NCI-H510A (cell line): ENCODE results near the gene ZNF354C.

ENCODE experiments used
- DNase-seq: peaks from one replicate; lab custom pipeline; 2025; lab: John Stamatoyannopoulos, UW

The ZNF354C gene

GRCh38 chr5:179113945-179114641, 53.9 kb downstream of the ZNF354C start:
- DNase-seq, result no peak

GRCh38 chr5:179114756-179115155, 54.6 kb downstream of the ZNF354C start:
- DNase-seq, result no peak

GRCh38 chr5:179115307-179115706, 55.1 kb downstream of the ZNF354C start:
- DNase-seq, result no peak

- DNase-seq, result no peak
These were observed 55.8 kb downstream of the ZNF354C start for GRCh38 chr5:179115845-179116524.

GRCh38 chr5:179118338-179118737, 58.2 kb downstream of the ZNF354C start:
- no peak for DNase-seq

GRCh38 chr5:179118756-179119414, 58.7 kb downstream of the ZNF354C start:
- no peak for DNase-seq

- no peak for DNase-seq
These were observed 59.4 kb downstream of the ZNF354C start for GRCh38 chr5:179119415-179120170.

- DNase-seq, result no peak
These were observed 60.3 kb downstream of the ZNF354C start for GRCh38 chr5:179120421-179120861.

- no peak for DNase-seq
These were observed 60.9 kb downstream of the ZNF354C start for GRCh38 chr5:179120951-179121666.

GRCh38 chr5:179121667-179122111, 61.5 kb downstream of the ZNF354C start:
- DNase-seq, result no peak

- DNase-seq, result no peak
These were observed 62.4 kb downstream of the ZNF354C start for GRCh38 chr5:179122411-179123108.

GRCh38 chr5:179123109-179123426, 62.9 kb downstream of the ZNF354C start:
- no peak for DNase-seq

- no peak for DNase-seq
These were observed 63.5 kb downstream of the ZNF354C start for GRCh38 chr5:179123491-179124272.

- DNase-seq, result no peak
These were observed 64.2 kb downstream of the ZNF354C start for GRCh38 chr5:179124273-179124852.

- DNase-seq, result no peak
These were observed 64.9 kb downstream of the ZNF354C start for GRCh38 chr5:179124853-179125788.

GRCh38 chr5:179125789-179126505, 65.8 kb downstream of the ZNF354C start:
- no peak for DNase-seq

GRCh38 chr5:179126506-179126991, 66.4 kb downstream of the ZNF354C start:
- DNase-seq, result no peak
